22Rv1 (cell line): Measurements from ENCODE around the gene NCKAP1.

ENCODE experiments used
- H3K27ac ChIP-seq: fragments of 450-650 bp; 2 replicates; pipeline ENCODE4 v1.5.1; 2017
- ZFX ChIP-seq: fragments of 450-650 bp; IDR thresholded peaks from 2 replicates; pipeline ENCODE4 v1.6.1; 2017; ENCODE audit warnings: antibody characterized with exemption, borderline replicate concordance
- TF ChIP-seq, protein P1 (sequence below): fragments of 450-650 bp; IDR thresholded peaks from 2 replicates; pipeline ENCODE4 v1.5.1; 2017; ENCODE audit warnings: mild to moderate bottlenecking

NCKAP1 gene

GRCh38 chr2:183028108-183028507 is 10.1 kb downstream of the NCKAP1 start:
- TF ChIP-seq, protein P1, sequence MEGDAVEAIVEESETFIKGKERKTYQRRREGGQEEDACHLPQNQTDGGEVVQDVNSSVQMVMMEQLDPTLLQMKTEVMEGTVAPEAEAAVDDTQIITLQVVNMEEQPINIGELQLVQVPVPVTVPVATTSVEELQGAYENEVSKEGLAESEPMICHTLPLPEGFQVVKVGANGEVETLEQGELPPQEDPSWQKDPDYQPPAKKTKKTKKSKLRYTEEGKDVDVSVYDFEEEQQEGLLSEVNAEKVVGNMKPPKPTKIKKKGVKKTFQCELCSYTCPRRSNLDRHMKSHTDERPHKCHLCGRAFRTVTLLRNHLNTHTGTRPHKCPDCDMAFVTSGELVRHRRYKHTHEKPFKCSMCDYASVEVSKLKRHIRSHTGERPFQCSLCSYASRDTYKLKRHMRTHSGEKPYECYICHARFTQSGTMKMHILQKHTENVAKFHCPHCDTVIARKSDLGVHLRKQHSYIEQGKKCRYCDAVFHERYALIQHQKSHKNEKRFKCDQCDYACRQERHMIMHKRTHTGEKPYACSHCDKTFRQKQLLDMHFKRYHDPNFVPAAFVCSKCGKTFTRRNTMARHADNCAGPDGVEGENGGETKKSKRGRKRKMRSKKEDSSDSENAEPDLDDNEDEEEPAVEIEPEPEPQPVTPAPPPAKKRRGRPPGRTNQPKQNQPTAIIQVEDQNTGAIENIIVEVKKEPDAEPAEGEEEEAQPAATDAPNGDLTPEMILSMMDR: no peak
- no peak for TF ChIP-seq ZFX
- H3K27ac ChIP-seq: no peak overlapping the region

DNA sequence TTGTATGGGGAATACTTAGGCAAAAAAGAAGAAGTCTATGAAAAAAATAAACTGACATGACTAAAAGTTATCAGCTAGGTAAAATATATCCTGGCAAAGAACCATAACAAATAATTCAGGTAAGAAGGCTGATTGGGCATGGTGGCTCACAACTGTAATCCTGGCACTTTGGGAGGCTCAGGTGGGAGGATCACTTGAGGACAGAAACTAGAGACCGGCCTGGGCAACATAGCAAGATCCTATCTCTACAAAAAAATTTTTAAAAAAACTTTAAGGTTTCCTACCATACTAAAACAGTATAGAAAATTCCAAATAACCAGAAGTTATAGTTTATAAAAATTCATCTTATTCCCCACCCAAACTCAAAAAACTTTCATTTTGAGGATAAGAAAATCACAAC is 10.8 kb downstream of the NCKAP1 start:
- TF ChIP-seq ZFX: no peak
- TF ChIP-seq, protein P1: no peak
- no peak overlapping the region for H3K27ac ChIP-seq

GRCh38 chr2:183026424-183026823 is 11.8 kb downstream of the NCKAP1 start:
- no peak for TF ChIP-seq ZFX
- TF ChIP-seq, protein P1: no peak
- H3K27ac ChIP-seq: no peak overlapping the region

- TF ChIP-seq ZFX: no peak
- TF ChIP-seq, protein P1: no peak
- H3K27ac ChIP-seq: no peak overlapping the region
Measured at GRCh38 chr2:183025993-183026392, 12.3 kb downstream of the NCKAP1 start.

- H3K27ac ChIP-seq: no peak overlapping the region; the same call in 1 of the 2 replicates
- TF ChIP-seq ZFX: no peak
- TF ChIP-seq, protein P1: no peak
Measured at GRCh38 chr2:183024339-183025095, 13.7 kb downstream of the NCKAP1 start.

DNA sequence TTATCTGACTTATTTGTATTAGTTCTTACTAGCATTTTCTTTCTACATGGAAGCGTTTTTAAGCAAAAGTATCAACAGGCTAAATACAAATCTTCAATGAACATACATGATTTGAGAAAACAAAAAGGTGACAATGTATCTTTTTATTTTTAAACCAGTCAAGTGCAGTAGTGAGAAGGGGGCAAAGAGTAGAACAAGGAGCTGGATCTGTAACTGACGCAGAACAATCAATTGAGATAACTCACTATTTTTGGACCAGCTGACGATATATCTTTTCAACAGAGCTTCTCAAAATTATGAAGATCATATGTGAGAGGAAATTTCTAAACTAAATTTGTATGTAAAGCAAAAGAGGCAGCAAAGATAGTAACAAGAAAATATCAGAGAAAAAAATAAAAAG is 15.5 kb downstream of the NCKAP1 start:
- TF ChIP-seq ZFX: no peak
- TF ChIP-seq, protein P1: no peak
- H3K27ac ChIP-seq: no peak overlapping the region

DNA sequence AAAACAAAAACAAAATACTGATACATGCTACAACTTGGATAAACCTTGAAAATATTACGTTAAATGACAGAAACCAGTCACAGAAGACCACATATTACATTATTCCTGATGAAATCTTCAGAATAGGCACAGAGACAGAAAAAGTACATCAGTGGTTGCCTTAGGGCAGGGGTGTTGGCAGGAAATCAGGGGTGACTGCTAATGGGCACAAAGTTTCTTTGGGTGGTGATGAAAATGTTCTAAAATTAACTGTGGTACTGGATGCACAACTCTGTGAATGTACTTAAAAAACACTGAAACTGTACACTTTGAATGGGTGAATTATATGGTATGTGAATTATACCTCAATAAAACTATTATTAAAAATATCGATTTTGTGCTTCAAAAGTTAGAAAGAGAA is 16.6 kb downstream of the NCKAP1 start:
- TF ChIP-seq, protein P1: no peak
- TF ChIP-seq ZFX: no peak

More for the DNA sequence above, 16.6 kb downstream of the NCKAP1 start:
- no peak overlapping the region for H3K27ac ChIP-seq
